ENCODE data around the gene EXTL2.

GRCh38 chr1:100868364-100868995 is 26.2 kb downstream of the EXTL2 start:
- TF ChIP-seq, protein P1, sequence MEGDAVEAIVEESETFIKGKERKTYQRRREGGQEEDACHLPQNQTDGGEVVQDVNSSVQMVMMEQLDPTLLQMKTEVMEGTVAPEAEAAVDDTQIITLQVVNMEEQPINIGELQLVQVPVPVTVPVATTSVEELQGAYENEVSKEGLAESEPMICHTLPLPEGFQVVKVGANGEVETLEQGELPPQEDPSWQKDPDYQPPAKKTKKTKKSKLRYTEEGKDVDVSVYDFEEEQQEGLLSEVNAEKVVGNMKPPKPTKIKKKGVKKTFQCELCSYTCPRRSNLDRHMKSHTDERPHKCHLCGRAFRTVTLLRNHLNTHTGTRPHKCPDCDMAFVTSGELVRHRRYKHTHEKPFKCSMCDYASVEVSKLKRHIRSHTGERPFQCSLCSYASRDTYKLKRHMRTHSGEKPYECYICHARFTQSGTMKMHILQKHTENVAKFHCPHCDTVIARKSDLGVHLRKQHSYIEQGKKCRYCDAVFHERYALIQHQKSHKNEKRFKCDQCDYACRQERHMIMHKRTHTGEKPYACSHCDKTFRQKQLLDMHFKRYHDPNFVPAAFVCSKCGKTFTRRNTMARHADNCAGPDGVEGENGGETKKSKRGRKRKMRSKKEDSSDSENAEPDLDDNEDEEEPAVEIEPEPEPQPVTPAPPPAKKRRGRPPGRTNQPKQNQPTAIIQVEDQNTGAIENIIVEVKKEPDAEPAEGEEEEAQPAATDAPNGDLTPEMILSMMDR (tag by site-specific recombination; IDR thresholded peaks at IDR 0.05), result no peak; the same call in 1 of the 2 replicates
- TF ChIP-seq ZBTB26 (tag by site-specific recombination; optimal IDR thresholded peaks at IDR 0.05) (no peak), ZNF24 (tag by site-specific recombination; IDR thresholded peaks at IDR 0.05) (no peak), ZNF830 (tag by site-specific recombination; IDR thresholded peaks at IDR 0.05; ENCODE audit: low read depth) (no peak), ZNF549 (tag by site-specific recombination; IDR thresholded peaks at IDR 0.05) (no peak), ZBTB11 (tag by site-specific recombination; conservative IDR thresholded peaks at IDR 0.05; ENCODE audit: low read depth) (no peak), ZNF366 (tag by site-specific recombination; conservative IDR thresholded peaks at IDR 0.05) (no peak), ZNF645 (tag by site-specific recombination; IDR thresholded peaks at IDR 0.05) (no peak)
